Mesenteric fat pad (tissue), 1 donor: Measurements from ENCODE around the gene CSNK2A1. TPM values are rescaled to one million over a fixed set of nuclear protein-coding genes. Genes with fewer than 3 reads are reported as not detected.

Experiments
- DNase-seq: peaks from one replicate; pipeline ENCODE4 v3.0.0-alpha.2; 2020; ENCODE audit warnings: low spot score
- total RNA-seq: library from RNA; stranded (reverse); fragmentation: NEBNext Ultra II Directional; extraction: Animal tissue kit (Norgen Biotek cat#: 25700); gene quantifications from one replicate; pipeline ENCODE4 v1.2.1, GENCODE V29; 2021
- donor health status: DM: yes; HTN: yes; CAD: no.

The CSNK2A1 gene
- total RNA-seq, 1 donor from 2014 or later = 132 TPM

- DNase-seq = peak; percentile 65
These were observed 110.2 kb downstream of the CSNK2A1 start for GRCh38 chr20:433300-433975.

- peak; percentile 57 for DNase-seq
These were observed 110.8 kb downstream of the CSNK2A1 start for GRCh38 chr20:432677-433299.

GRCh38 chr20:432208-432607 lies 111.4 kb downstream of the CSNK2A1 start:
- DNase-seq = peak; percentile 73

GRCh38 chr20:431012-431904 lies 112.3 kb downstream of the CSNK2A1 start:
- DNase-seq = no peak

- peak; percentile 64 for DNase-seq
These were observed 113.2 kb downstream of the CSNK2A1 start for GRCh38 chr20:430091-430999.

GRCh38 chr20:428658-429200 lies 114.9 kb downstream of the CSNK2A1 start:
- DNase-seq = no peak

GRCh38 chr20:427849-428657 lies 115.5 kb downstream of the CSNK2A1 start:
- DNase-seq = no peak

GRCh38 chr20:427401-427800 lies 116.2 kb downstream of the CSNK2A1 start:
- DNase-seq = no peak

- no peak for DNase-seq
These were observed 117.0 kb downstream of the CSNK2A1 start for GRCh38 chr20:426566-426965.

Other genes starting within 250 kb of the CSNK2A1 start
- gene ZCCHC3, start 246.2 kb downstream of the CSNK2A1 start, total RNA-seq = 9.1 TPM
- 8.5 TPM for gene SOX12, start 218.2 kb downstream of the CSNK2A1 start, total RNA-seq
- 21.3 TPM for gene NRSN2, start 196.7 kb downstream of the CSNK2A1 start, total RNA-seq
- gene TRIB3, start 163.0 kb downstream of the CSNK2A1 start, total RNA-seq = 9.4 TPM
- gene RBCK1, start 135.5 kb downstream of the CSNK2A1 start, total RNA-seq = 60.1 TPM
- 47.0 TPM for gene TBC1D20, start 81.3 kb downstream of the CSNK2A1 start, total RNA-seq
- 7.0 TPM for gene TCF15, start 66.5 kb upstream of the CSNK2A1 start, total RNA-seq
- 41.5 TPM for gene SRXN1, start 109.4 kb upstream of the CSNK2A1 start, total RNA-seq
- gene SCRT2, start 132.0 kb upstream of the CSNK2A1 start, total RNA-seq = not detected
- 2.2 TPM for gene SLC52A3, start 224.7 kb upstream of the CSNK2A1 start, total RNA-seq